H9 (cell line): ENCODE measurements around the gene KAZN. TPM values are rescaled to one million over a fixed set of nuclear protein-coding genes. Genes with fewer than 3 reads are reported as not detected.

Experiments
- DNase-seq: peaks from one replicate; pipeline ENCODE4 v3.0.0-alpha.2; 2017
- H2AFZ ChIP-seq: one replicate; pipeline ENCODE4 v1.6.1; 2013; ENCODE audit warnings: mild to moderate bottlenecking, low read length, control low read depth, moderate library complexity
- H2AK5ac ChIP-seq: 2 replicates; pipeline ENCODE4 v1.6.1; 2013; ENCODE audit warnings: low read length, control low read depth, mixed read lengths; ENCODE audit not compliant: insufficient read length
- H2BK120ac ChIP-seq: one replicate; pipeline ENCODE4 v1.6.1; 2013; ENCODE audit warnings: low read depth, mild to moderate bottlenecking, low read length, control low read depth, inconsistent platforms; ENCODE audit not compliant: poor library complexity, severe bottlenecking
- H2BK12ac ChIP-seq: 2 replicates; pipeline ENCODE4 v1.6.1; 2013; ENCODE audit warnings: low read length, control low read depth, mixed read lengths, low read depth; ENCODE audit not compliant: insufficient read length
- H2BK15ac ChIP-seq: 2 replicates; pipeline ENCODE4 v1.6.1; 2013; ENCODE audit warnings: low read depth, low read length, control low read depth
- H2BK20ac ChIP-seq: one replicate; pipeline ENCODE4 v1.6.1; 2013; ENCODE audit warnings: low read depth, mild to moderate bottlenecking, low read length, control low read depth, inconsistent platforms; ENCODE audit not compliant: poor library complexity, severe bottlenecking
- H2BK5ac ChIP-seq: 2 replicates; pipeline ENCODE4 v1.6.1; 2013; ENCODE audit warnings: low read length, control low read depth, mixed read lengths; ENCODE audit not compliant: insufficient read length
- H3K14ac ChIP-seq: 2 replicates; pipeline ENCODE4 v1.6.1; 2013; ENCODE audit warnings: low read length, control low read depth; ENCODE audit not compliant: insufficient read depth
- H3K18ac ChIP-seq: 2 replicates; pipeline ENCODE4 v1.6.1; 2013; ENCODE audit warnings: low read depth, mild to moderate bottlenecking, mixed read lengths, low read length, control low read depth; ENCODE audit not compliant: insufficient read length
- H3K23ac ChIP-seq: 2 replicates; pipeline ENCODE4 v1.6.1; 2013; ENCODE audit warnings: low read length, control low read depth, mixed read lengths, low read depth; ENCODE audit not compliant: insufficient read length
- H3K23me2 ChIP-seq: 2 replicates; pipeline ENCODE4 v1.6.1; 2013; ENCODE audit warnings: low read depth, mild to moderate bottlenecking, mixed read lengths, low read length, control low read depth; ENCODE audit not compliant: insufficient read length, poor library complexity, severe bottlenecking
- H3K27ac ChIP-seq: 2 replicates; pipeline ENCODE4 v1.5.1; 2013; ENCODE audit warnings: low read length, control low read depth, mixed read lengths, low read depth; ENCODE audit not compliant: insufficient read length
- H3K27me3 ChIP-seq: 2 replicates; pipeline ENCODE4 v1.6.1; 2013; ENCODE audit warnings: low read length, control low read depth, inconsistent platforms; ENCODE audit not compliant: insufficient read depth
- H3K4ac ChIP-seq: 2 replicates; pipeline ENCODE4 v1.6.1; 2013; ENCODE audit warnings: low read depth, mild to moderate bottlenecking, control low read depth, inconsistent platforms, low read length, moderate library complexity
- H3K4me1 ChIP-seq: 2 replicates; pipeline ENCODE4 v1.6.1; 2013; ENCODE audit warnings: low read length, control low read depth, inconsistent platforms; ENCODE audit not compliant: insufficient read depth
- H3K4me2 ChIP-seq: 2 replicates; pipeline ENCODE4 v1.6.1; 2013; ENCODE audit warnings: low read length, control low read depth, mixed read lengths; ENCODE audit not compliant: insufficient read length, insufficient read depth
- H3K56ac ChIP-seq: 2 replicates; pipeline ENCODE4 v1.6.1; 2013; ENCODE audit warnings: low read depth, mild to moderate bottlenecking, mixed read lengths, low read length, control low read depth; ENCODE audit not compliant: insufficient read length
- H3K79me1 ChIP-seq: 2 replicates; pipeline ENCODE4 v1.6.1; 2013; ENCODE audit warnings: low read depth, mild to moderate bottlenecking, moderate library complexity, low read length, control low read depth, inconsistent platforms; ENCODE audit not compliant: insufficient read depth, poor library complexity, severe bottlenecking
- H3K79me2 ChIP-seq: 2 replicates; pipeline ENCODE4 v1.6.1; 2013; ENCODE audit warnings: low read length, control low read depth, inconsistent platforms; ENCODE audit not compliant: insufficient read depth
- H3K9ac ChIP-seq: 2 replicates; pipeline ENCODE4 v1.6.1; 2013; ENCODE audit warnings: low read length, control low read depth, mixed read lengths; ENCODE audit not compliant: insufficient read length; ENCODE audit errors: extremely low read depth
- H3K9me3 ChIP-seq: one replicate; pipeline ENCODE4 v1.6.1; 2013; ENCODE audit warnings: low read depth, low read length, inconsistent platforms; ENCODE audit not compliant: control insufficient read depth
- H3T11ph ChIP-seq: one replicate; pipeline ENCODE4 v1.6.1; 2013; ENCODE audit warnings: mild to moderate bottlenecking, low read length, control low read depth, inconsistent platforms
- H4K20me1 ChIP-seq: one replicate; pipeline ENCODE4 v1.6.1; 2013; ENCODE audit not compliant: control insufficient read depth, insufficient read length, insufficient read depth
- H4K5ac ChIP-seq: 2 replicates; pipeline ENCODE4 v1.6.1; 2013; ENCODE audit warnings: low read depth, mild to moderate bottlenecking, mixed read lengths, low read length, control low read depth; ENCODE audit not compliant: insufficient read length
- H4K8ac ChIP-seq: replicated peaks from 2 replicates; pipeline ENCODE4 v1.6.1; 2013; ENCODE audit warnings: low read length, control low read depth, mixed read lengths, low read depth; ENCODE audit not compliant: insufficient read length
- H4K91ac ChIP-seq: 2 replicates; pipeline ENCODE4 v1.6.1; 2013; ENCODE audit warnings: low read depth, mild to moderate bottlenecking, moderate library complexity, mixed read lengths, low read length, control low read depth; ENCODE audit not compliant: insufficient read length
- H3K27ac Mint-ChIP-seq, 3 experiments: 2 replicates in 2 of 3; 3 replicates in 1 of 3; pipeline ENCODE4 v1.8.0; 2020 to 2021; ENCODE audit warnings: mixed read lengths in 3 of 3, mild to moderate bottlenecking in 1 of 3, moderate library complexity in 1 of 3
- H3K27me3 Mint-ChIP-seq: 2 replicates; pipeline ENCODE4 v1.8.0; 2021; ENCODE audit warnings: low read depth, mild to moderate bottlenecking, moderate library complexity, mixed read lengths
- H3K36me3 Mint-ChIP-seq, 3 experiments: 2 replicates in 2 of 3; 3 replicates in 1 of 3; pipeline ENCODE4 v1.8.0; 2020 to 2021; ENCODE audit warnings: low read depth in 3 of 3, mixed read lengths in 3 of 3; ENCODE audit not compliant: insufficient read depth in 1 of 3
- H3K4me1 Mint-ChIP-seq, 2 experiments: 2 replicates each; pipeline ENCODE4 v1.8.0; 2020; ENCODE audit warnings: mixed read lengths in 2 of 2
- H3K4me3 Mint-ChIP-seq, 2 experiments: 2 replicates in 1 of 2; 3 replicates in 1 of 2; pipeline ENCODE4 v1.8.0; 2020 to 2021; ENCODE audit warnings: mild to moderate bottlenecking in 2 of 2, mixed read lengths in 2 of 2, moderate library complexity in 1 of 2
- H3K9me3 Mint-ChIP-seq, 2 experiments: 2 replicates in 1 of 2; 3 replicates in 1 of 2; pipeline ENCODE4 v1.8.0; 2020; ENCODE audit warnings: mild to moderate bottlenecking in 2 of 2, mixed read lengths in 2 of 2, moderate library complexity in 1 of 2
- CTCF ChIP-seq: fragments of 200-600 bp; sonication (generic); conservative IDR thresholded peaks from 3 replicates; pipeline ENCODE4 v1.8.0; 2021; ENCODE audit warnings: antibody characterized with exemption, mild to moderate bottlenecking
- WGBS: extraction: QIAGEN DNeasy Blood & Tissue Kit; methylation state at CpG from one replicate; pipeline ENCODE4 v1.1.7; 2013; ENCODE audit warnings: missing lambda C conversion rate, low lambda C conversion rate, mixed read lengths; ENCODE audit not compliant: insufficient read length; ENCODE audit errors: extremely low coverage; 5-methylcytosine and 5-hydroxymethylcytosine counted together
- total RNA-seq: library from RNA; stranded (reverse); gene quantifications from 2 replicates; pipeline ENCODE4 v1.2.1, GENCODE V29; 2021

The KAZN gene
- total RNA-seq, 1 experiment from 2014 or later = 7.6 TPM

DNA sequence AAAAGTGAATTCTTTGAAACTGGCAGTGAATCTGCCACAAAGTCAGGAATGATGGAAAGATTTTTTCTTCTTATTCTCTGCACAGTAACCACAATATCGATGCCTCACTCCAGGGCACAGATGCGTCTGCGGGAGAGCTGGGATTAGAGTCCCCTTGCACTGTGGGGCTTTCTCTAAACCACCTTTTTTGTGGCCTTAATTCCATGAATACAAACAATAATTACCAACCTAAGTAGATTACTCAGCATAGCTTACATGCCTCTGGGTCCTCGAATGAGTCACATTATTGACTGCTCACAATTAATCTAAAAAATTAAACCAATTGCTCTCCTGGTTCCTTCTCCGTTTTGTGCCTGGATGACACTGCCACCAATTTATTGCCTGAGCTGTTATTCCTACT is 125.8 kb downstream of the KAZN start:
- Histone ChIP-seq H3K23ac (no peak overlapping the region), H3K79me2 (no peaks in the 10 kb centered on the region), H3K14ac (no peak overlapping the region), H4K20me1 (no peaks in the 10 kb centered on the region), H3K27me3 (no peaks in the 10 kb centered on the region), H3K4ac (no peak overlapping the region), H4K8ac (no peak overlapping the region), H3K79me1 (no peaks in the 10 kb centered on the region), H4K91ac (no peak overlapping the region), H3K56ac (no peak overlapping the region), H2BK12ac (no peak overlapping the region), H4K5ac (no peak overlapping the region), H3K9me3 (no peaks in the 10 kb centered on the region), H3K27ac (no peak overlapping the region), H2BK15ac (no peak overlapping the region), H3K4me1 (peaks cover 8% of the 10 kb centered on the region; the same call in 1 of the 2 replicates), H2BK120ac (no peak overlapping the region), H3K18ac (no peak overlapping the region), H2AK5ac (no peak overlapping the region), H2BK20ac (no peak overlapping the region), H2AFZ (no peak overlapping the region), H3K9ac (no peak overlapping the region), H2BK5ac (no peak overlapping the region), H3K23me2 (no peaks in the 10 kb centered on the region), H3K4me2 (no peak overlapping the region), H3T11ph (no peak overlapping the region)
- H3K27me3 Mint-ChIP-seq = peaks cover 14% of the 10 kb centered on the region
- H3K27ac Mint-ChIP-seq = no peak overlapping the region
- WGBS = no CpG with 5 or more reads among the region's 5 CpGs
- H3K4me1 Mint-ChIP-seq = peaks cover 41 to 48% of the 10 kb centered on the region in 2 experiments
- peaks cover 0 to 6% (median 1%) of the 10 kb centered on the region in 3 experiments; a peak in 2 of 7 replicates for H3K36me3 Mint-ChIP-seq
- TF ChIP-seq CTCF = no peak
- peaks cover 0 to 3% of the 10 kb centered on the region in 2 experiments; a peak in 1 of 5 replicates for H3K9me3 Mint-ChIP-seq
- no peak for DNase-seq
- H3K4me3 Mint-ChIP-seq = no peak overlapping the region
